ENCODE measurements around the gene TMUB1.

TMUB1 gene

DNA sequence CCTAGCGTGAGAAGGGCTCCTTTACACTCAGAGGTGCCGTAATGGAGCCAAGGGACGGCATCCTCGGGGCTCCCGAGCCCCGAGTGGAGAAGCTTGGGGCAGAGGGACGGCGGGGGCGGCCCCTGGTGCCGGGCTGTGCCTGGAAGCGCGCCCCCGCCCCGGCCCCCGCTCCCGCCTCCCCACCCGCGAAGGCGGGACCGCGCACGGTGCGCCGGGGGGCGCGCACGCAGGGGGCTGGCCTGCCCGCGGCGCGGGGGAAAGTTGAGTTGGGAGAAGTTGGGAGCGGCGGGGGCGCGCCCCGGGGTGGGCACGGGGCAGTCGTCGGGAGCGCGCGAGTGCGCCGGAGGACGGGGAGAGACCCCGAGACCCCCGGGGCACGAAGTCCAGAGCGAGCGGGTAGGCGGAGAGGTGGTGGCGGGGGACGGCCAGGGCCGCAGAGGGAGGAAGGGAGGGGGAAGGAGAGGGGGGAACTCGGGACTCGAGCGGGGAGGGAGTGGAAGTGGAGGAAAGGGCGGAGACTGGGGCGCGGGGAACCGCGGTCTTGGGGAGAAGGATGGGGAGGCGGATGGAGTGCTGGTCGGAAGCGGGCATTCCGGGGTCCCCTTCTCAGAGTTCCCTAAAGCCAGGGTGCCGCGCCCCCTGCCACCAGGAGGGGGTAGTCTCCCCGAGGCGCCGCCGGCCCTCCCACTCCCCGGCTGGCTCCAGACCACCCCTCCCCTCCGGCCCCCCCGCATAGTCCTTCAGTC lies 23.8 kb downstream of the TMUB1 start, which contains the start of gene SLC4A2:
Gene SLC4A2, plus strand, starts transcription at position 223 of the 746 bp plus-strand sequence. CDS start 2,399 bp downstream, outside the sequence.
- peak within 1 kb of the TSS; percentile 96 for H3K27ac ChIP-seq
- TF ChIP-seq ZFX (IDR thresholded peaks at IDR 0.05; ENCODE audit: borderline replicate concordance): no peak
- TF ChIP-seq, protein P1, sequence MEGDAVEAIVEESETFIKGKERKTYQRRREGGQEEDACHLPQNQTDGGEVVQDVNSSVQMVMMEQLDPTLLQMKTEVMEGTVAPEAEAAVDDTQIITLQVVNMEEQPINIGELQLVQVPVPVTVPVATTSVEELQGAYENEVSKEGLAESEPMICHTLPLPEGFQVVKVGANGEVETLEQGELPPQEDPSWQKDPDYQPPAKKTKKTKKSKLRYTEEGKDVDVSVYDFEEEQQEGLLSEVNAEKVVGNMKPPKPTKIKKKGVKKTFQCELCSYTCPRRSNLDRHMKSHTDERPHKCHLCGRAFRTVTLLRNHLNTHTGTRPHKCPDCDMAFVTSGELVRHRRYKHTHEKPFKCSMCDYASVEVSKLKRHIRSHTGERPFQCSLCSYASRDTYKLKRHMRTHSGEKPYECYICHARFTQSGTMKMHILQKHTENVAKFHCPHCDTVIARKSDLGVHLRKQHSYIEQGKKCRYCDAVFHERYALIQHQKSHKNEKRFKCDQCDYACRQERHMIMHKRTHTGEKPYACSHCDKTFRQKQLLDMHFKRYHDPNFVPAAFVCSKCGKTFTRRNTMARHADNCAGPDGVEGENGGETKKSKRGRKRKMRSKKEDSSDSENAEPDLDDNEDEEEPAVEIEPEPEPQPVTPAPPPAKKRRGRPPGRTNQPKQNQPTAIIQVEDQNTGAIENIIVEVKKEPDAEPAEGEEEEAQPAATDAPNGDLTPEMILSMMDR (IDR thresholded peaks at IDR 0.05): peak; percentile 41

DNA sequence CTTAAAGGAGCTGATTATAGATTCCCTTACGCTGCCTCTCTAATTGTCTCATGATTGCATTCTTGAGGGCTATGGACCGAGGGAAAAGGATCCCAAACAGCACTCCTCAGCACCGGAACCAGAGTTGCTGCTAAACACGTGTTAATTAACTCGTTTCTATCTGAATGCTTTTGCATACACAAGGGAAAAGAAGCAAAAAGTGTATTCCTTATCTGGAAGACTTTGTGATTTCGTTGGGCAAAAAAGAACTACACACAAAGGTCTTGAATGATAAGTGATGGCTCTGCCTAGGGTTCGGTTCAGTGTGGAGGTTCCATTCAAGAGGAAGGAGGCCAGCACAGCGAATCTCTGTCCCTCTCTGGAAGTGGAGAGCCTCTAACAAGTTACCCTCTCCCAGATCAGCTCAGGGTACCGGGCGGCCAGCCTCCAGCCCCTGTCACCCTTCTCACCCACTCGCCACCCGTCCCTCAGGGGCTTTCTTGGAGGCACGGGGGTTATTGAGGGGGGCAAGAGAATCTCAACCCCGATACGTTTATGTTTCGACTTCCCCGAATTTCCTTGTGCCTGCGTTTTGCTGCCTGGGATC lies 24.4 kb downstream of the TMUB1 start:
- no peak for TF ChIP-seq ZFX (IDR thresholded peaks at IDR 0.05; ENCODE audit: borderline replicate concordance)
- TF ChIP-seq, protein P1 (IDR thresholded peaks at IDR 0.05): no peak
- H3K27ac ChIP-seq: peak overlapping the region; percentile 96

DNA sequence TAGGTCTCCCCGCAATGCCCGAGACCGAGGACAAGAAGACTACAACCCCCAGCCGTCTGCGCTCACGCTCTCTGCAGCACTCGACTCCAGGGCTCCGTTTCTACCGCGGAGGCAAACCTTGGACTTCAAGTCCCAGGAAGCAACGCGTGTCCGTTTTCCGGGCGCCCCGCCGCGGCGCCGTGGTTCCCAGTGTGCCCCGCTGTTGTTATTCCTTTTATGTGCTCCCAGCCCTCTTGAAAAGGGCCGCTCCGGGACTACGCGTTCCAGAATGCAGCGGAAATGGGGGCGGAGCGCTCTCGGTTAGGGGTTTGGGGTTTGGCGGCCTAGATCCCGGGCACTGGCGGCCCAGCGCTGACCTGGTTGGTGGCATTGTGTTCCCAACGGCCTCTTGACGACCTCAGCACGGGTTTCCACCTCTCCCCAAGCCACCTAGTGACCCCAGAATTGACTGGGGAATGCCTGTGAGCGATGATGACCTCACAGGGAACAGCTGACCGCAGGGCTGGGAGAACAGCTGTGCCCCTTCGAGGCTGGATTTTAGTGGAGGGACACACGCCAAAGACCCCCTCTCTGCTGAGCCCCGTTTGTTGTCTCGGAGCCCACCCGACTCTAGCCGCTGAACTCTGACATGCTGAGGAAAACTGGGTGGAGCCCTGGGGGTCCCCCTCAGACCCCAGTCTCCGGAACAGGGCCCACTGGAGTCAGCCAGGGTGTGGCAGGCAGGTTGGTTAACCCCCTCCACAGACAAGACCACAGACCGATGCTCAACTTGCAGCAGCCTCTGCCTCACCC lies 25.1 kb downstream of the TMUB1 start:
- TF ChIP-seq ZFX (IDR thresholded peaks at IDR 0.05; ENCODE audit: borderline replicate concordance): no peak
- TF ChIP-seq, protein P1 (IDR thresholded peaks at IDR 0.05): no peak
- peak overlapping the region; percentile 96 for H3K27ac ChIP-seq

DNA sequence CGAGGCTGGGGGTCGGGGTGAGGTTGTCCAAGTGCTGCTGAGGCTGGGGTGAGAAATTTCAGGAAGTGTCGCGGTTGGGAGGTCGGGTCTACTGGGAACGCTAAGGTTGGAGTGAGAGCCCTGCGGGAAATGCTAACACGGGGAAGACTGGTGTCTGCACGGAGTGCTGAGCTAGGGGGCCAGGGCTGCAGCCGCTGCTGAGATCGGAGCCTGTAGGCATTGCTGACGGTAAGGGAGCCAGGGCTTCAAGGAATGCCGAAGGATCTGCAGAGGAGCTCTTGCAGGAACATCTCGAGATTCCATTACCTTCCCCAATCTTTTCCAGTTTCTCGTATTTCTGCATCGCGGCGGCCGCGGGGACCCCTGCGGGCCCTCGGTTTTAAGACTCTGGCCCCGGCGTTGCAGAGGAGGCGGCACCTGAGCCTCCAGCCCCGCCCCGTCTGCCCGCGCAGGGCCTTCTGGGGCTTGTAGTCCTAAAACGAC lies 25.7 kb downstream of the TMUB1 start, which contains the start of gene CDK5:
Gene CDK5, minus strand, starts transcription at position 392 of the 483 bp plus-strand sequence. Its CDS starts 49 bp downstream, at position 343.
- no peak for TF ChIP-seq ZFX (IDR thresholded peaks at IDR 0.05; ENCODE audit: borderline replicate concordance)
- TF ChIP-seq, protein P1 (IDR thresholded peaks at IDR 0.05): no peak
- H3K27ac ChIP-seq: peak within 1 kb of the TSS; percentile 96

DNA sequence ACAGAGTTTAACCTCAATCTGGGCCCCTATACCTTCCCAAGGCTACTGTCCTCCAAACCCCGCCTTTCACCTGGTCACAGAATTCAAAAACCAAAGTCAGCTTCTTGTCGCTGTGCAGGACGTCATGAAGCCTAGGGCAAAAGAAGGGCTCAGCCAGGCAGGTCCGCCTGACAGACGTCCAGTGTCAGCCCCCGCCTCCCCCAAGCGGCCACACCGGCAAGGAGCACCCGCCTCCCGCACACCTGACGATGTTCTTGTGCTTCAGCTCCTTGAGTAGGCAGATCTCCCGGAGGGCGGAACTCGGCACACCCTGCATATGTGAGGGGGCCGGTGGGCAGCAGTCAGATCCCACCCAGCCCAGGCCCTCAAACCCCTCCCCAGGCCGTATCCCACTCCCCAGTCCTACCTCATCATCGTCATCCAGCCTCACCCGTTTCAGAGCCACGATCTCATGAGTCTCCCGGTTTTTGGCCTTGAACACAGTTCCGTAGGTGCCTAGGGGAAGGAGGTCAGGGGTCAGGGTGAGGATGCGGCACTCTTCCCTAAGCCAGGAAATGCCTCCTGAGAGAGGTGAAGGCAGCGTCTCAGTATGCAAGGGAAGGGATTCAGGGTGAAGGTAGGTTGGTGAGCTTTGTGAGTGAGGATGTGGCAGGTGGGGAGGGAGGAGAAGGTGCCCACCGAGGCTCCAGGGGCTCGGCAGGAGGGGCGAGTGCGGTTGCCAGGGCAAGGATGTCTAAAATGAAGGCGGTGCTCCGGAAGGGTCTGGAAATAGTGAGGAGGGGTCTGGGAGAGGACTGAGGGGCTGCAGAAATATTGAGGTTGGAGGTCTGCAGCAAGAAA lies 26.4 kb downstream of the TMUB1 start:
- TF ChIP-seq ZFX (IDR thresholded peaks at IDR 0.05; ENCODE audit: borderline replicate concordance): no peak
- TF ChIP-seq, protein P1 (IDR thresholded peaks at IDR 0.05): no peak
- peak overlapping the region; percentile 96 for H3K27ac ChIP-seq

DNA sequence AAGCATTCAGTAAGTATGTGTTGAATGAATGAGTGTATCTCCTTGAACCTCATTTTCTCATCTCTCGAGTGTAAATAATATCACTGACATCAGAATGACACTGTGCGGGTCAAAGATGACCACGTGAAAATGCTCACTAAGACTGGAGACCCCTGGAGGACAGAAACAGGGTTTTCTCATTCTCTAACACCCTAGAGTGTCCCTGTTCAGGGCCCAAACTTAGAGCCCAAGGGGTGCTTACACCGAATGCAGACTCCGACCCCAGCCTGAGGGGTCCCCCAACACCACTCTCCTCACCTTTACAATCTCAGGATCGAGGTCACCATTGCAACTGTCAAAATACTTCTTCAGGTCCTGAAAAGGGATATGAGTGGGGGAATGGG lies 27.0 kb downstream of the TMUB1 start:
- TF ChIP-seq, protein P1 (IDR thresholded peaks at IDR 0.05): no peak
- TF ChIP-seq ZFX (IDR thresholded peaks at IDR 0.05; ENCODE audit: borderline replicate concordance): no peak
- no peak overlapping the region for H3K27ac ChIP-seq

All from 22Rv1 (cell line).